ENCODE measurements around the gene TRIM68.

DNA sequence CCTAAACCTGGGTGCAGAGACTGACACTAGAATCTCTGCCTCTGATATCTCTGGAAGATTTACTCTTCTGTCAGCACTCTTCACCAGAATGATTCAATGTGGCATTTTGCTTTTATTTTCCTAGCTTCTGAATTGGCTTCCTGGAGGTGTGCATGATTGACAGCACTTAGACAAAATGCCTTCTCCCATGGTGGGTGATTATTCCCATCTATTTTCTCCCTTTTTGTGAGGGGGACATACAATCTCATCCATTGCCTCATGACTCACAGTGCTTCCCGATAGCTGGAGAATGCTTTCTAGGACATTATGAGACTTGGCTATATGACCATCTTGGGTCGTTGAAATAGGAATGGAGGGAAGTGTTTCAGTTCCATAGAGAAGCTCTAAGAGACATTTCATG lies 4.0 kb upstream of the TRIM68 start:
- no peak for TF ChIP-seq EZH2 (IDR thresholded peaks at IDR 0.05)
- TF ChIP-seq CTCF (IDR thresholded peaks at IDR 0.05), result no peak
- TF ChIP-seq EZH2phosphoT487 (IDR thresholded peaks at IDR 0.05), result no peak

Measured in neural progenitor cell (in vitro differentiated cells).